AG04450 (cell line): ENCODE measurements around the gene RUBCN. TPM values are rescaled to one million over a fixed set of nuclear protein-coding genes. Genes with fewer than 3 reads are reported as not detected.
"Not testable (repeated sequence)": the region's sequence is repeated elsewhere in the genome, so short reads cannot be mapped to it uniquely, and the experiment has no call there.

Experiments used
- CTCF ChIA-PET: fragments of 300-600, 350-600 bp; formaldehyde crosslinking; extraction: SDS; loops from one replicate; lab custom pipeline; 2022; ENCODE audit warnings: antibody characterized with exemption, inconsistent platforms; lab: Charles Lee
- POLR2A ChIA-PET: fragments of 350-600 bp; formaldehyde crosslinking; extraction: SDS; loops from one replicate; lab custom pipeline; 2021; ENCODE audit warnings: antibody characterized with exemption, inconsistent platforms; lab: Yijun Ruan, JAX
- DNase-seq: peaks from one replicate; pipeline ENCODE4 v3.0.0-alpha.2; 2011; ENCODE audit warnings: low read depth, low spot score
- H3K27ac ChIP-seq: one replicate; pipeline ENCODE4 v1.5.1; 2012; ENCODE audit warnings: low read depth, low read length, control low read depth
- H3K27me3 ChIP-seq: one replicate; pipeline ENCODE4 v1.6.0; 2012; ENCODE audit warnings: low read length; ENCODE audit not compliant: control insufficient read depth, insufficient read depth
- H3K4me3 ChIP-seq: 2 replicates; pipeline ENCODE4 v1.5.1; 2011; ENCODE audit warnings: mild to moderate bottlenecking, low read depth, low read length, control low read depth
- H3K9me3 ChIP-seq: 2 replicates; pipeline ENCODE4 v1.5.1; 2012; ENCODE audit warnings: low read length; ENCODE audit not compliant: control insufficient read depth, insufficient read depth
- CTCF ChIP-seq: IDR thresholded peaks from 2 replicates; pipeline ENCODE4 v1.5.1; 2011; ENCODE audit warnings: low read depth, low read length, control low read depth, inconsistent platforms
- polyA plus RNA-seq: library from polyadenylated mRNA; depleted of rRNA; stranded (reverse); fragments of >200 nt; gene quantifications from 2 replicates; pipeline ENCODE4 v1.2.3, GENCODE V29; 2011

RUBCN gene
- polyA plus RNA-seq, 1 experiment = 9.4 TPM

DNA sequence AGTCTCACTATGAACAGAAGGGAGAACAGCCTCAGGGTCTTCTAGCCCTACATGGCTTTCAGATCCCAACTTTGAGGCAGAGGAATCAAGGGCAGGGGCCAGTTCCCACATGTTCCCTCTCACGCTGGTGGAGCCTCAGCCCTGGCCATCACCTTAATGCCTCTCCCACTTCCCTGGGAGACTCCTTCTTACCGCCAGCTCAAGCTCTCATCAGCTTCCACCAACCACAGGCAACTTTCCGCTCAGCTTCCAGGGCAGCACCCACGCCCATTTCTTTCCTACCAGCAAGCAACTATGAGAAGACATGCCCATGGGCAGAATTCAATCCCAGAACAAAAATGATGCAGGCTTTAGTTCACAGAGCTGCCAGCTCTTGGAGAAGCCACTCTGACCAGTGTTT lies 63.5 kb downstream of the RUBCN start:
- TF ChIP-seq CTCF = no peak
- DNase-seq = no peak
- Histone ChIP-seq H3K4me3 (no peak overlapping the region), H3K9me3 (no peaks in the 10 kb centered on the region; the same call in 1 of the 2 replicates), H3K27ac (no peak overlapping the region), H3K27me3 (no peaks in the 10 kb centered on the region)
- ChIA-PET POLR2A (no interaction called here), CTCF (interaction anchor here (1.1 kb wide), 1 partner anchor 74 kb away, joined by 4 read pairs; no protein-coding TSS in a partner anchor)

DNA sequence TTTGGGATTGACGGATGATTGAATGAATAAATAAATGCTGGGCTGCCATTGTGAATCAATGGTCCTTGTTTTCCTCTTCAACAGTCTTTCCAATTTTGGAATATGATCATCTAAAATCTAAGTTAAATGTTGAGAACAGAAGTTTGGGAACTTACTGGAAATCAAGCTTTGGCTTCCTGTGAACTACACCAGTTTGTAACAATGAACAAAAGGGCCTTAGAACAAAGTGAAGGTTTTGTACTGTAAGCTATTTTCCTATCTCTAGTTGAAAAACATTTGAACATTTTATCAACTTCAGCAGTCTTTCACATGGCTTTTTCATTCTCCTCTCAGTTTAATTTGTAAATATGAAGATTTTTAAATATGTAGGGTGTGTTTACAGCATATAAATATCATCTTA lies 66.3 kb downstream of the RUBCN start:
- H3K27ac ChIP-seq = no peak overlapping the region
- TF ChIP-seq CTCF = no peak
- H3K4me3 ChIP-seq = no peak overlapping the region
- ChIA-PET POLR2A (no interaction called here), CTCF (interaction anchor here (0.8 to 1.7 kb wide), 2 partner anchors 11 to 71 kb away, joined by 3 to 6 read pairs; no protein-coding TSS in a partner anchor)
- no peak for DNase-seq
- H3K9me3 ChIP-seq = no peaks in the 10 kb centered on the region; the same call in 1 of the 2 replicates
- no peaks in the 10 kb centered on the region for H3K27me3 ChIP-seq

DNA sequence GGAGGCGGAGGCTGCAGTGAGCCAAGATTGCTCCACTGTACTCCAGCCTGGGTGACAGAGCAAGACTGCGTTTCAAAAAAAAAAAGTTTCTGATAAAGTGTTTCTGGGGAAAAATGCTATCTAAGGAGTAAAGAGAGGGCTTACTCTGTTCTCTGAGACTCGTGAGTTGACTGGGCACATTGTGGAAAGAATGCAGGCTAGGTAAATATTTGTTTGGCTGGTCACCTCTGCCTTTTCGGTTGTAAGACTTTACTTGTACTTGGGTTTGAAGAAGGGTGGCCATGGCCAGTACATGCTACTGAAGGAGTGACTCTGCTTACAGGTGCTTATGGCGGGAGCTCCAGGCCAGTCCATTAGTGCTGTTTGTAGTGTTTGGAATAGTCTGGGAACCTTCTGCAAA lies 68.7 kb downstream of the RUBCN start:
- no peak for TF ChIP-seq CTCF
- Histone ChIP-seq H3K4me3 (no peak overlapping the region), H3K27me3 (peaks cover 3% of the 10 kb centered on the region), H3K27ac (no peak overlapping the region), H3K9me3 (no peaks in the 10 kb centered on the region)
- POLR2A ChIA-PET = no interaction called here
- no peak for DNase-seq
- CTCF ChIA-PET = interaction anchor here (0.5 kb wide), 1 partner anchor 237 kb away, joined by 3 read pairs; no protein-coding TSS in a partner anchor

GRCh38 chr3:197667293-197667692 lies 69.4 kb downstream of the RUBCN start:
- H3K27ac ChIP-seq, POLR2A ChIA-PET, H3K27me3 ChIP-seq, H3K9me3 ChIP-seq, CTCF ChIA-PET, H3K4me3 ChIP-seq, DNase-seq: not testable (repeated sequence)

DNA sequence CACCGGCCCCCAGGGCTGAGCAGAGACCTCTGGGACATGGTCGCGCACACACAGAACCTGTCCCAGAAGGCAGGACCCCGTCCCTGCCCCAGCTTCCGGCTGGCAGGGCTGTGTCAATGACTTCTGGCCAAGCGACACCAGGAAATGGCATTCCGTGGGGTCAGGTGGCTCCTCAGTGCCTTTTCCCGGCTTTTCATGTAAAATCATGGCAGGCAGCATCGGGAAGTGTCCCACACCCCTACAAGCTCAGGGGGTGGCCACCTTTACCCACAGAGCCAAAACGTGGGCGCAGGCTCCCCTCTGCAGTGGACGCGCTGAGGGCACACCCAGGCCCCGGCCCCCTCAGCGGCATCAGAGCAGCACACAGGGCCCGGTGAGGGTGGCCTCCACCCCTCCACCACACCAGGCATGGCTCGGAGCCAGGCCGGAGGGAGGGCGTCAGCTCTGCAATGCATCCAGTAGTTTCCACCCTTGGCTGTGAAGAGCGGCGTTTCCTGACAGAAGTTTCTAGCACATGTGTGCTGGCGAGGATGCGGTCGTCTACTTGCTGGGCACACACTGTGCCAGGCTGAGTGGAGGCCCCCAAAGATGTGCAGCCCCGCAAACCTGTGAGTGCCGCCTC lies 70.4 kb downstream of the RUBCN start:
- POLR2A ChIA-PET, H3K27me3 ChIP-seq, H3K4me3 ChIP-seq, H3K27ac ChIP-seq, DNase-seq, H3K9me3 ChIP-seq: not testable (repeated sequence)
- CTCF ChIA-PET = interaction anchor here (0.6 kb wide), 1 partner anchor 16 kb away, joined by 3 read pairs; no protein-coding TSS in a partner anchor

GRCh38 chr3:197665549-197665948 lies 71.2 kb downstream of the RUBCN start:
- H3K27ac ChIP-seq, H3K27me3 ChIP-seq, CTCF ChIA-PET: not testable (repeated sequence)

DNA sequence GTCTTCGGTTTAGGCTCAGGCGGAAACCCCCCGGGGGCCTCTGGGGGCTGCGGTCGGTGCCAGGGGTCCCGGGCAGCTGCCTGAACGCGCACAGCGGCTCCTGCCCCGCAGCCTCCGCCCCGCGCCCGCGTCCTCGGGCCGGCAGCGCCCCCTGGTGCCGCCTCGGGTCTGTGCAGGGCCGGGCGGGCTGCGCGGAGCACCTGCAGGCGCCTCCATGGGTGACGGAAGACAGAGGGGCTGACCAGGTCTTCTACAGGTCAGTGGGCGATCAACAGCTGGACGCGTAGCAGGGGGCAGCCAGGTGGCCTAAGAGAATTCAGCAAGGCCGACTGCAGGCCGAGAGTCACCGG lies 71.6 kb downstream of the RUBCN start:
- DNase-seq, H3K9me3 ChIP-seq, POLR2A ChIA-PET, H3K27me3 ChIP-seq, CTCF ChIA-PET, H3K27ac ChIP-seq: not testable (repeated sequence)
- peak overlapping the region; percentile 48 for H3K4me3 ChIP-seq

More at GRCh38 chr3:197665549-197665948, 71.2 kb downstream of the RUBCN start:
- H3K4me3 ChIP-seq, H3K9me3 ChIP-seq, POLR2A ChIA-PET, DNase-seq: not testable (repeated sequence)

GRCh38 chr3:197664414-197665141 lies 72.1 kb downstream of the RUBCN start:
- H3K27me3 ChIP-seq, H3K9me3 ChIP-seq, H3K27ac ChIP-seq, CTCF ChIA-PET, DNase-seq, POLR2A ChIA-PET: not testable (repeated sequence)
- H3K4me3 ChIP-seq = peak overlapping the region; percentile 48
